Smooth muscle cell (in vitro differentiated cells): ENCODE results near the gene PLA2G5. TPM values are rescaled to one million over a fixed set of nuclear protein-coding genes. Genes with fewer than 3 reads are reported as not detected.

ENCODE experiments used
- DNase-seq: peaks from one replicate; lab custom pipeline; 2025; ENCODE audit not compliant: unreplicated experiment; lab: John Stamatoyannopoulos, UW
- H2AFZ ChIP-seq: fragments of 200-600 bp; sonication (generic); 2 replicates; pipeline ENCODE4 v1.6.0; 2016; ENCODE audit warnings: antibody characterized with exemption, low read depth, mild to moderate bottlenecking
- H3F3A ChIP-seq: fragments of 200-600 bp; sonication (generic); 2 replicates; pipeline ENCODE4 v1.6.0; 2017; ENCODE audit warnings: antibody characterized with exemption, low read depth
- H3K27ac ChIP-seq: fragments of 200-600 bp; sonication (generic); 2 replicates; pipeline ENCODE4 v1.5.1; 2016; ENCODE audit warnings: low read depth, mild to moderate bottlenecking
- H3K27me3 ChIP-seq: fragments of 200-600 bp; sonication (generic); 2 replicates; pipeline ENCODE4 v1.6.1; 2016; ENCODE audit warnings: low read depth, mild to moderate bottlenecking
- H3K36me3 ChIP-seq: fragments of 200-600 bp; sonication (generic); 2 replicates; pipeline ENCODE4 v1.5.1; 2016; ENCODE audit warnings: low read depth
- H3K4me1 ChIP-seq: fragments of 200-600 bp; sonication (generic); 2 replicates; pipeline ENCODE4 v1.5.1; 2016; ENCODE audit warnings: low read depth
- H3K4me2 ChIP-seq: fragments of 200-600 bp; sonication (generic); 2 replicates; pipeline ENCODE4 v1.6.0; 2016; ENCODE audit warnings: mild to moderate bottlenecking
- H3K4me3 ChIP-seq: fragments of 200-600 bp; sonication (generic); 2 replicates; pipeline ENCODE4 v1.5.1; 2016; ENCODE audit warnings: mild to moderate bottlenecking
- H3K79me2 ChIP-seq: fragments of 200-600 bp; sonication (generic); 2 replicates; pipeline ENCODE4 v1.6.0; 2016; ENCODE audit warnings: low read depth, mild to moderate bottlenecking
- H3K9ac ChIP-seq: fragments of 200-600 bp; sonication (generic); 2 replicates; pipeline ENCODE4 v1.6.0; 2016; ENCODE audit warnings: low read depth
- H3K9me3 ChIP-seq: fragments of 200-600 bp; sonication (generic); replicated peaks from 2 replicates; pipeline ENCODE4 v1.5.1; 2016; ENCODE audit warnings: low read depth
- H4K20me1 ChIP-seq: fragments of 200-600 bp; sonication (generic); 2 replicates; pipeline ENCODE4 v1.6.0; 2016; ENCODE audit warnings: low read depth
- CTCF ChIP-seq: fragments of 200-600 bp; sonication (generic); IDR thresholded peaks from 2 replicates; pipeline ENCODE4 v1.5.1; 2017; ENCODE audit warnings: borderline replicate concordance, mild to moderate bottlenecking, antibody characterized with exemption; ENCODE audit not compliant: insufficient read depth, poor library complexity, severe bottlenecking
- WGBS: methylation state at CpG from one replicate; pipeline ENCODE4 v1.1.7; 2016; ENCODE audit warnings: low lambda C conversion rate; 5-methylcytosine and 5-hydroxymethylcytosine counted together
- polyA plus RNA-seq: library from polyadenylated mRNA; unstranded; fragments of >200 nt; fragmentation: Nextera tagmentation; extraction: Ambion mirVana; gene quantifications from 2 replicates; pipeline ENCODE4 v1.2.1, GENCODE V29; 2016
- total RNA-seq: library from RNA; depleted of rRNA; stranded (reverse); fragments of >200 nt; gene quantifications from 2 replicates; pipeline ENCODE4 v1.2.3, GENCODE V29; 2014

The PLA2G5 gene
- total and polyA plus RNA-seq, 2 experiments from 2014 or later: 0.22 to 0.64 TPM

GRCh38 chr1:20073256-20073655 is 3.3 kb downstream of the PLA2G5 start:
- Histone ChIP-seq H2AFZ (no peak overlapping the region), H3F3A (no peaks in the 10 kb centered on the region), H4K20me1 (no peaks in the 10 kb centered on the region), H3K4me3 (no peak overlapping the region), H3K4me2 (no peak overlapping the region), H3K79me2 (no peaks in the 10 kb centered on the region), H3K4me1 (peaks cover 8% of the 10 kb centered on the region), H3K9ac (no peak overlapping the region), H3K9me3 (no peaks in the 10 kb centered on the region), H3K27ac (no peak overlapping the region), H3K27me3 (no peaks in the 10 kb centered on the region), H3K36me3 (no peaks in the 10 kb centered on the region)
- DNase-seq: no peak
- TF ChIP-seq CTCF: no peak
- WGBS: 92% methylated on average over 2 of the region's 2 CpGs

GRCh38 chr1:20074055-20074724 is 4.2 kb downstream of the PLA2G5 start:
- no peak overlapping the region for H3K4me2 ChIP-seq
- DNase-seq: no peak

GRCh38 chr1:20074725-20075171 is 4.8 kb downstream of the PLA2G5 start:
- H3K27ac ChIP-seq: no peak overlapping the region
- no peak overlapping the region for H3K4me2 ChIP-seq
- WGBS: 62% methylated on average over 8 of the region's 8 CpGs

More at GRCh38 chr1:20074055-20074724, 4.2 kb downstream of the PLA2G5 start:
- Histone ChIP-seq H3K79me2 (no peaks in the 10 kb centered on the region), H3K36me3 (no peaks in the 10 kb centered on the region), H3K9ac (no peak overlapping the region), H2AFZ (no peak overlapping the region), H3K27ac (no peak overlapping the region), H3K4me3 (no peak overlapping the region), H3K4me1 (peaks cover 8% of the 10 kb centered on the region), H3K9me3 (no peaks in the 10 kb centered on the region), H4K20me1 (no peaks in the 10 kb centered on the region), H3K27me3 (no peaks in the 10 kb centered on the region), H3F3A (no peaks in the 10 kb centered on the region)
- 73% methylated on average over 11 of the region's 11 CpGs for WGBS
- no peak for TF ChIP-seq CTCF

More at GRCh38 chr1:20074725-20075171, 4.8 kb downstream of the PLA2G5 start:
- H3F3A ChIP-seq: no peaks in the 10 kb centered on the region
- no peaks in the 10 kb centered on the region for H4K20me1 ChIP-seq
- no peaks in the 10 kb centered on the region for H3K9me3 ChIP-seq
- H3K4me3 ChIP-seq: no peak overlapping the region
- H3K79me2 ChIP-seq: no peaks in the 10 kb centered on the region
- no peaks in the 10 kb centered on the region for H3K27me3 ChIP-seq
- no peak overlapping the region for H3K9ac ChIP-seq
- H3K4me1 ChIP-seq: peaks cover 6% of the 10 kb centered on the region
- H3K36me3 ChIP-seq: no peaks in the 10 kb centered on the region
- DNase-seq: no peak
- TF ChIP-seq CTCF: no peak
- no peak overlapping the region for H2AFZ ChIP-seq
